ENCODE results near the gene TMBIM6.
A peak's percentile ranks its signal among the peaks of the same experiment; 100 is the strongest.
"Not testable (repeated sequence)": the region's sequence is repeated elsewhere in the genome, so short reads cannot be mapped to it uniquely, and the experiment has no call there.

The TMBIM6 gene

GRCh38 chr12:49767333-49767732, 26.0 kb downstream of the TMBIM6 start:
- DNase-seq (ENCODE audit: extremely low spot score, insufficient read length, low read depth) (no peak), FAIRE-seq (no peak)

- not testable (repeated sequence) for DNase-seq (ENCODE audit: extremely low spot score, insufficient read length, low read depth); FAIRE-seq
Observed at GRCh38 chr12:49773102-49773501, 31.7 kb downstream of the TMBIM6 start.

- peak; percentile 86 for FAIRE-seq
- DNase-seq (ENCODE audit: extremely low spot score, insufficient read length, low read depth): peak; percentile 53
Observed at GRCh38 chr12:49776413-49776812, 35.1 kb downstream of the TMBIM6 start.

- DNase-seq (ENCODE audit: extremely low spot score, insufficient read length, low read depth): no peak
- no peak for FAIRE-seq
Observed at GRCh38 chr12:49776858-49777257, 35.5 kb downstream of the TMBIM6 start.

- DNase-seq (ENCODE audit: extremely low spot score, insufficient read length, low read depth) (no peak), FAIRE-seq (no peak)
Observed at GRCh38 chr12:49777341-49777740, 36.0 kb downstream of the TMBIM6 start.

- DNase-seq (ENCODE audit: extremely low spot score, insufficient read length, low read depth) (peak; percentile 53), FAIRE-seq (peak; percentile 73)
Observed at GRCh38 chr12:49777800-49778748, 36.7 kb downstream of the TMBIM6 start.

GRCh38 chr12:49779581-49779980, 38.2 kb downstream of the TMBIM6 start:
- FAIRE-seq: no peak

GRCh38 chr12:49780914-49781313, 39.6 kb downstream of the TMBIM6 start:
- not testable (repeated sequence) for FAIRE-seq; DNase-seq (ENCODE audit: extremely low spot score, insufficient read length, low read depth)

More at GRCh38 chr12:49779581-49779980, 38.2 kb downstream of the TMBIM6 start:
- no peak for DNase-seq (ENCODE audit: extremely low spot score, insufficient read length, low read depth)

GRCh38 chr12:49783917-49784676, 42.7 kb downstream of the TMBIM6 start:
- DNase-seq (ENCODE audit: extremely low spot score, insufficient read length, low read depth): no peak
- FAIRE-seq: no peak

GRCh38 chr12:49784756-49785409, 43.5 kb downstream of the TMBIM6 start:
- FAIRE-seq: no peak
- no peak for DNase-seq (ENCODE audit: extremely low spot score, insufficient read length, low read depth)

GRCh38 chr12:49787672-49788071, 46.3 kb downstream of the TMBIM6 start:
- no peak for FAIRE-seq
- no peak for DNase-seq (ENCODE audit: extremely low spot score, insufficient read length, low read depth)

- FAIRE-seq (no peak), DNase-seq (ENCODE audit: extremely low spot score, insufficient read length, low read depth) (no peak)
Observed at GRCh38 chr12:49789992-49790391, 48.6 kb downstream of the TMBIM6 start.

GRCh38 chr12:49790741-49791555, 49.6 kb downstream of the TMBIM6 start:
- DNase-seq (ENCODE audit: extremely low spot score, insufficient read length, low read depth): no peak

GRCh38 chr12:49791700-49792099, 50.3 kb downstream of the TMBIM6 start:
- FAIRE-seq: no peak
- DNase-seq (ENCODE audit: extremely low spot score, insufficient read length, low read depth): no peak

More at GRCh38 chr12:49790741-49791555, 49.6 kb downstream of the TMBIM6 start:
- no peak for FAIRE-seq

GRCh38 chr12:49792181-49792970, 51.0 kb downstream of the TMBIM6 start:
- FAIRE-seq (no peak), DNase-seq (ENCODE audit: extremely low spot score, insufficient read length, low read depth) (no peak)

GRCh38 chr12:49792976-49793580, 51.7 kb downstream of the TMBIM6 start:
- FAIRE-seq: no peak
- DNase-seq (ENCODE audit: extremely low spot score, insufficient read length, low read depth): no peak

GRCh38 chr12:49793620-49794019, 52.3 kb downstream of the TMBIM6 start:
- DNase-seq (ENCODE audit: extremely low spot score, insufficient read length, low read depth) (no peak), FAIRE-seq (no peak)

GRCh38 chr12:49794021-49794420, 52.7 kb downstream of the TMBIM6 start:
- FAIRE-seq: no peak

More at GRCh38 chr12:49794021-49794420, 52.7 kb downstream of the TMBIM6 start:
- no peak for DNase-seq (ENCODE audit: extremely low spot score, insufficient read length, low read depth)

All from GM18507 (cell line).